ENCODE data around the gene RASSF8.

RASSF8 gene

DNA sequence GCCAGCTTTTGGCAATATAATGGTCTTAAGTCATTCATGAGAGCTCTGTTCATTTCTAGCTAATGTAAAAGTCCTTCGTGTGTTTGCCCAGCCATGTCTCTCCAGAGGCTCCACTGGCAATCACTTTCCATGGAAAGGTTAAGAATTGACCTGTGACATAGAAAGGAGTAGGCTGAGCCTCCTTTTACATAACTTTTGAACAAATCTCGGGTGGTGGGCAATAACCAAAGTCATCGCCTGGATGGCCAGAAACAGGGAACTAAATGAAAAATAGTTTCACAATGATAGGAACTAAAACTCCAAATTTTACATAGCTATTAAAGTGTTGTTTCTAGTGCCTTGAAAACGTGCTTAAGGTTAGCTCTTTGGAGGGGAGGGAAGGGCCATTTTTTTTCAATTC is 159.8 kb downstream of the RASSF8 start:
- Histone ChIP-seq H3K9me2 (replicated peaks; ENCODE audit: insufficient read depth, low read length) (no peaks in the 10 kb centered on the region), H3K4me3 (ENCODE audit: low read length) (peak overlapping the region; percentile 30), H3K4me2 (ENCODE audit: low read depth, low read length) (peak overlapping the region; percentile 79), H3K9me3 (replicated peaks; ENCODE audit: insufficient read depth, low read length) (no peaks in the 10 kb centered on the region), H3K27me3 (replicated peaks; ENCODE audit: insufficient read depth, low read length) (no peaks in the 10 kb centered on the region), H3K79me2 (ENCODE audit: low read length) (peaks cover 35% of the 10 kb centered on the region), H3F3A (ENCODE audit: insufficient read depth, low read length) (peaks cover 80% of the 10 kb centered on the region), H2AFZ (ENCODE audit: low read length) (no peak overlapping the region), H3K4me1 (ENCODE audit: low read length) (peaks cover 50% of the 10 kb centered on the region), H3K9ac (ENCODE audit: low read length) (peak overlapping the region; percentile 86), H4K20me1 (ENCODE audit: insufficient read depth, low read length) (no peaks in the 10 kb centered on the region), H3K36me3 (replicated peaks; ENCODE audit: insufficient read depth, low read length) (no peaks in the 10 kb centered on the region), H3K27ac (ENCODE audit: low read length) (peak overlapping the region; percentile 90)
- DNase-seq = peak; percentile 14
- TF ChIP-seq, protein P1, sequence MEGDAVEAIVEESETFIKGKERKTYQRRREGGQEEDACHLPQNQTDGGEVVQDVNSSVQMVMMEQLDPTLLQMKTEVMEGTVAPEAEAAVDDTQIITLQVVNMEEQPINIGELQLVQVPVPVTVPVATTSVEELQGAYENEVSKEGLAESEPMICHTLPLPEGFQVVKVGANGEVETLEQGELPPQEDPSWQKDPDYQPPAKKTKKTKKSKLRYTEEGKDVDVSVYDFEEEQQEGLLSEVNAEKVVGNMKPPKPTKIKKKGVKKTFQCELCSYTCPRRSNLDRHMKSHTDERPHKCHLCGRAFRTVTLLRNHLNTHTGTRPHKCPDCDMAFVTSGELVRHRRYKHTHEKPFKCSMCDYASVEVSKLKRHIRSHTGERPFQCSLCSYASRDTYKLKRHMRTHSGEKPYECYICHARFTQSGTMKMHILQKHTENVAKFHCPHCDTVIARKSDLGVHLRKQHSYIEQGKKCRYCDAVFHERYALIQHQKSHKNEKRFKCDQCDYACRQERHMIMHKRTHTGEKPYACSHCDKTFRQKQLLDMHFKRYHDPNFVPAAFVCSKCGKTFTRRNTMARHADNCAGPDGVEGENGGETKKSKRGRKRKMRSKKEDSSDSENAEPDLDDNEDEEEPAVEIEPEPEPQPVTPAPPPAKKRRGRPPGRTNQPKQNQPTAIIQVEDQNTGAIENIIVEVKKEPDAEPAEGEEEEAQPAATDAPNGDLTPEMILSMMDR (IDR thresholded peaks at IDR 0.05; ENCODE audit: low read length) = no peak
- TF ChIP-seq EZH2 (optimal IDR thresholded peaks at IDR 0.05; ENCODE audit: low read depth, low read length) (no peak), EZH2phosphoT487 (IDR thresholded peaks at IDR 0.05; ENCODE audit: low read length) (no peak)

DNA sequence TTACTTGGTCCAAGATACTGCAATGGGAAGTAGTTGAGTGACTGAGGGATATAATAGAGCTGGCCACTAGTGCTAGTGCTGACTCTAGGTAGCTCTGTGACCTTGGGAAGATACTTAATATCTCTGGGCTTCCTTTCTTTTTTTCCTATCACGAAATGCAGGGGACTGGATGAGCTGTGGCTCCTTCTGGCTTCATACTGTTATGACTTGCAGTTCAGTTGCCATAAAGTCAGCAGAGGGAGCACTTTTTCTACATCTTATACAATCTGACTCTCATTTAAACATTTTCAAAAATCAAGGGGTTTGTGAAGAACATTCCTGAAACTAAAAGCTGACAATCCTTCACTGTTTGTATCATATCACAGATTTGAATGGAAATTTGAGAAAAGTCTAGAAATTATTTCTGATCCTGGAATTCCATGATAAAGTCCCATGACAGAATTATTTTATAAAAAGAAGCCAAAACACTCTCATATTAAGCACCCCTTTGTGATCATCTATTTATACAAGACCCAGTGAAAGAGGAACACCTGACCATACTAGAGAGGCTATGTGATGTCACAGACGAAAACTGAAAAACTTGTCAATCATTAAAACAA is 161.0 kb downstream of the RASSF8 start:
- Histone ChIP-seq H3K27me3 (replicated peaks; ENCODE audit: insufficient read depth, low read length) (no peaks in the 10 kb centered on the region), H3K27ac (ENCODE audit: low read length) (peak overlapping the region; percentile 90)

DNA sequence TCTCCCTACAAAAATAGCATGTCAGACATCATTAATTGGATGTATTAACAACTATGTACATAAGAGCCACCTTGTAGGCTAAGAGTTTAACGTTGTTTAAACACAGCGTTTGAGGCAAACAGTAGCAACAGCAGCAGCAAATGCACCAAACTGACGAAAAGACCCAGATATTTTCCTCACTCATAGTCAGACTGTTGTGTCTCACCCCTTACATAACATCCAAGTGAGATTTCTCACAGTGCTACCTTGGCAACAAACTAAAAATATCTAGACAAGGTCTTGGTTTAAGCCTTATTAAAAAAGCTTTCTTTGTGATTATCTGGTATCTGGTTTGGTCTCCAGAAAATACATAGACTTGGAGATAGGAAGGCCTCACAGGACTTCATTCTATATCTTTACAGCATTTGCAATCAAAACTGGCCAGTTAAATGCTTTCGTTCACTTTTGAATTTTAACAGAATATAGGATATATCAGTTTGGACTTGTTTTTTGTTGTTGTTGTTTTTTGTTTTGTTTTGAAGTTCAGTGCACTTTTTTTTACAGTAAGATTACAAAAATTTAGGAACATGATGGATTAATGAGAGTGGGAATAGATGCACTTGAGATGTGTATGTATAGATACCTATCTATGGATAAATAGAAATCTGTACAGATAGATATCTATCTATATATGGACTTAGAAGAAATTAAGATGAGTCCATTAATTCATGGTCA is 162.2 kb downstream of the RASSF8 start:
- Histone ChIP-seq H3F3A (ENCODE audit: insufficient read depth, low read length) (peaks cover 81% of the 10 kb centered on the region), H3K9me2 (replicated peaks; ENCODE audit: insufficient read depth, low read length) (no peaks in the 10 kb centered on the region), H3K79me2 (ENCODE audit: low read length) (peaks cover 49% of the 10 kb centered on the region), H3K9ac (ENCODE audit: low read length) (peak overlapping the region; percentile 86), H4K20me1 (ENCODE audit: insufficient read depth, low read length) (no peaks in the 10 kb centered on the region), H3K4me3 (ENCODE audit: low read length) (peak overlapping the region; percentile 65), H2AFZ (ENCODE audit: low read length) (no peak overlapping the region), H3K9me3 (replicated peaks; ENCODE audit: insufficient read depth, low read length) (no peaks in the 10 kb centered on the region), H3K4me1 (ENCODE audit: low read length) (peaks cover 36% of the 10 kb centered on the region), H3K36me3 (replicated peaks; ENCODE audit: insufficient read depth, low read length) (no peaks in the 10 kb centered on the region), H3K27me3 (replicated peaks; ENCODE audit: insufficient read depth, low read length) (no peaks in the 10 kb centered on the region), H3K4me2 (ENCODE audit: low read depth, low read length) (peak overlapping the region; percentile 87), H3K27ac (ENCODE audit: low read length) (peak overlapping the region; percentile 90)
- TF ChIP-seq, protein P1 (IDR thresholded peaks at IDR 0.05; ENCODE audit: low read length) = no peak
- no peak for TF ChIP-seq EZH2phosphoT487 (IDR thresholded peaks at IDR 0.05; ENCODE audit: low read length)
- TF ChIP-seq EZH2 (optimal IDR thresholded peaks at IDR 0.05; ENCODE audit: low read depth, low read length) = no peak
- no peak for DNase-seq

More for the DNA sequence above, 161.0 kb downstream of the RASSF8 start:
- no peaks in the 10 kb centered on the region for H4K20me1 ChIP-seq (ENCODE audit: insufficient read depth, low read length)
- H3K4me2 ChIP-seq (ENCODE audit: low read depth, low read length) = peak overlapping the region; percentile 87
- peak overlapping the region; percentile 86 for H3K9ac ChIP-seq (ENCODE audit: low read length)
- H3F3A ChIP-seq (ENCODE audit: insufficient read depth, low read length) = peaks cover 81% of the 10 kb centered on the region
- H3K79me2 ChIP-seq (ENCODE audit: low read length) = peaks cover 46% of the 10 kb centered on the region
- H3K9me2 ChIP-seq (replicated peaks; ENCODE audit: insufficient read depth, low read length) = no peaks in the 10 kb centered on the region
- H3K4me3 ChIP-seq (ENCODE audit: low read length) = peak overlapping the region; percentile 37; the same call in 1 of the 2 replicates
- TF ChIP-seq, protein P1 (IDR thresholded peaks at IDR 0.05; ENCODE audit: low read length) = peak; percentile 67
- TF ChIP-seq EZH2phosphoT487 (IDR thresholded peaks at IDR 0.05; ENCODE audit: low read length) = no peak
- H3K4me1 ChIP-seq (ENCODE audit: low read length) = peaks cover 48% of the 10 kb centered on the region
- no peak overlapping the region for H2AFZ ChIP-seq (ENCODE audit: low read length)
- H3K36me3 ChIP-seq (replicated peaks; ENCODE audit: insufficient read depth, low read length) = no peaks in the 10 kb centered on the region
- no peaks in the 10 kb centered on the region for H3K9me3 ChIP-seq (replicated peaks; ENCODE audit: insufficient read depth, low read length)
- DNase-seq = peak; percentile 71

All from MM.1S (cell line).